Limb (tissue), 2 donors: ENCODE measurements around the gene AKAIN1.

Experiments
- DNase-seq, 2 donors: peaks; one replicate each; pipeline ENCODE4 v3.0.0-alpha.2; 2016; ENCODE audit errors: extremely low spot score in 2 of 2

Gene AKAIN1

GRCh38 chr18:5162111-5162510 is 34.9 kb downstream of the AKAIN1 start:
- no peak for DNase-seq

- DNase-seq, result no peak
These were observed 38.0 kb downstream of the AKAIN1 start for GRCh38 chr18:5159080-5159479.

GRCh38 chr18:5158587-5158986 is 38.5 kb downstream of the AKAIN1 start:
- DNase-seq, result no peak

- no peak for DNase-seq
These were observed 38.9 kb downstream of the AKAIN1 start for GRCh38 chr18:5158172-5158571.

GRCh38 chr18:5155907-5156287 is 41.2 kb downstream of the AKAIN1 start:
- DNase-seq, result no peak

GRCh38 chr18:5155218-5155906 is 41.7 kb downstream of the AKAIN1 start:
- no peak for DNase-seq

GRCh38 chr18:5152343-5153020 is 44.6 kb downstream of the AKAIN1 start:
- no peak for DNase-seq

GRCh38 chr18:5150894-5151293 is 46.2 kb downstream of the AKAIN1 start:
- DNase-seq, result no peak

GRCh38 chr18:5146093-5146492 is 51.0 kb downstream of the AKAIN1 start:
- DNase-seq, result no peak

GRCh38 chr18:5145168-5145825 is 51.8 kb downstream of the AKAIN1 start:
- no peak for DNase-seq

- DNase-seq, result no peak
These were observed 52.4 kb downstream of the AKAIN1 start for GRCh38 chr18:5144629-5145028.

- no peak for DNase-seq
These were observed 54.2 kb downstream of the AKAIN1 start for GRCh38 chr18:5142859-5143258.

- DNase-seq, result no peak
These were observed 54.9 kb downstream of the AKAIN1 start for GRCh38 chr18:5142131-5142530.

- no peak for DNase-seq
These were observed 59.8 kb downstream of the AKAIN1 start for GRCh38 chr18:5137261-5137660.

GRCh38 chr18:5132987-5133386 is 64.1 kb downstream of the AKAIN1 start:
- no peak for DNase-seq

GRCh38 chr18:5122272-5122671 is 74.8 kb downstream of the AKAIN1 start:
- DNase-seq, result no peak

GRCh38 chr18:5110266-5110665 is 86.8 kb downstream of the AKAIN1 start:
- DNase-seq, result no peak

GRCh38 chr18:5107988-5108387 is 89.1 kb downstream of the AKAIN1 start:
- no peak for DNase-seq

- peak in 1 of 2 donors; percentile 2 for DNase-seq
These were observed 90.3 kb downstream of the AKAIN1 start for GRCh38 chr18:5106730-5107129.

GRCh38 chr18:5104246-5104645 is 92.8 kb downstream of the AKAIN1 start:
- no peak for DNase-seq

GRCh38 chr18:5103693-5104092 is 93.4 kb downstream of the AKAIN1 start:
- no peak for DNase-seq

GRCh38 chr18:5103286-5103685 is 93.8 kb downstream of the AKAIN1 start:
- DNase-seq, result no peak
